Measurements from ENCODE around the gene COQ9. TPM values are rescaled to one million over a fixed set of nuclear protein-coding genes. Genes with fewer than 3 reads are reported as not detected.

COQ9 gene
- total RNA-seq, 1 experiment from 2014 or later: 32.9 TPM

GRCh38 chr16:57432989-57433388, 14.3 kb upstream of the COQ9 start:
- TF ChIP-seq CTCF (conservative IDR thresholded peaks at IDR 0.05): no peak
- H2AK5ac ChIP-seq (ENCODE audit: insufficient read length, low read length): no peak overlapping the region
- no peaks in the 10 kb centered on the region for H3K4me1 ChIP-seq (ENCODE audit: insufficient read depth, low read length)
- H4K91ac ChIP-seq (ENCODE audit: insufficient read length, low read depth, low read length): no peak overlapping the region
- H3K27ac ChIP-seq (ENCODE audit: insufficient read length, low read depth, low read length): no peak overlapping the region
- H3K9ac ChIP-seq (ENCODE audit: extremely low read depth, insufficient read length, low read length): no peak overlapping the region
- no peak overlapping the region for H2BK5ac ChIP-seq (ENCODE audit: insufficient read length, low read length)
- no peak for DNase-seq
- Mint-ChIP-seq H3K9me3 (no peaks in the 10 kb centered on the region), H3K36me3 (ENCODE audit: insufficient read depth in 1 of 3, low read depth in 3 of 3) (peaks cover 46 to 82% (median 76%) of the 10 kb centered on the region in 3 experiments), H3K4me3 (no peak overlapping the region), H3K4me1 (no peaks in the 10 kb centered on the region), H3K27me3 (ENCODE audit: low read depth) (no peaks in the 10 kb centered on the region), H3K27ac (no peak overlapping the region)
- H4K20me1 ChIP-seq (ENCODE audit: control insufficient read depth, insufficient read depth, insufficient read length): no peaks in the 10 kb centered on the region
- no peak overlapping the region for H2BK15ac ChIP-seq (ENCODE audit: low read depth, low read length)
- no peaks in the 10 kb centered on the region for H3K23me2 ChIP-seq (ENCODE audit: insufficient read length, low read depth, low read length, poor library complexity, severe bottlenecking)
- H4K5ac ChIP-seq (ENCODE audit: insufficient read length, low read depth, low read length): no peak overlapping the region
- H3K27me3 ChIP-seq (ENCODE audit: insufficient read depth, low read length): no peaks in the 10 kb centered on the region; the same call in 1 of the 2 replicates
- WGBS (ENCODE audit: extremely low coverage, insufficient read length, low lambda C conversion rate): no CpG with 5 or more reads among the region's 3 CpGs
- no peak overlapping the region for H3K14ac ChIP-seq (ENCODE audit: insufficient read depth, low read length)
- H3K56ac ChIP-seq (ENCODE audit: insufficient read length, low read depth, low read length): no peak overlapping the region
- H2BK12ac ChIP-seq (ENCODE audit: insufficient read length, low read depth, low read length): no peak overlapping the region
- H3K18ac ChIP-seq (ENCODE audit: insufficient read length, low read depth, low read length): no peak overlapping the region
- H3K23ac ChIP-seq (ENCODE audit: insufficient read length, low read depth, low read length): no peak overlapping the region
- H3T11ph ChIP-seq (ENCODE audit: low read length): no peak overlapping the region
- H3K9me3 ChIP-seq (ENCODE audit: control insufficient read depth, low read depth, low read length): no peaks in the 10 kb centered on the region
- no peak overlapping the region for H3K4ac ChIP-seq (ENCODE audit: low read depth, low read length)
- no peaks in the 10 kb centered on the region for H3K79me1 ChIP-seq (ENCODE audit: insufficient read depth, low read depth, low read length, poor library complexity, severe bottlenecking)
- no peak overlapping the region for H2AFZ ChIP-seq (ENCODE audit: low read length)
- no peak overlapping the region for H2BK120ac ChIP-seq (ENCODE audit: low read depth, low read length, poor library complexity, severe bottlenecking)
- H4K8ac ChIP-seq (replicated peaks; ENCODE audit: insufficient read length, low read depth, low read length): no peak overlapping the region
- no peaks in the 10 kb centered on the region for H3K79me2 ChIP-seq (ENCODE audit: insufficient read depth, low read length)
- H3K4me2 ChIP-seq (ENCODE audit: insufficient read depth, insufficient read length, low read length): no peak overlapping the region
- no peak overlapping the region for H2BK20ac ChIP-seq (ENCODE audit: low read depth, low read length, poor library complexity, severe bottlenecking)

Data from H9 (cell line).